GM21619 (cell line): Measurements from ENCODE around the gene OR2V1.
"Not testable (repeated sequence)": the region's sequence is repeated elsewhere in the genome, so short reads cannot be mapped to it uniquely, and the experiment has no call there.

ENCODE experiments used
- ATAC-seq: cut with Tn5 transposase; IDR thresholded peaks from one replicate; pipeline ENCODE4 v1.9.1; 2021; ENCODE audit not compliant: unreplicated experiment

The OR2V1 gene

GRCh38 chr5:181105391-181106025 is 25.5 kb downstream of the OR2V1 start:
- no peak for ATAC-seq

DNA sequence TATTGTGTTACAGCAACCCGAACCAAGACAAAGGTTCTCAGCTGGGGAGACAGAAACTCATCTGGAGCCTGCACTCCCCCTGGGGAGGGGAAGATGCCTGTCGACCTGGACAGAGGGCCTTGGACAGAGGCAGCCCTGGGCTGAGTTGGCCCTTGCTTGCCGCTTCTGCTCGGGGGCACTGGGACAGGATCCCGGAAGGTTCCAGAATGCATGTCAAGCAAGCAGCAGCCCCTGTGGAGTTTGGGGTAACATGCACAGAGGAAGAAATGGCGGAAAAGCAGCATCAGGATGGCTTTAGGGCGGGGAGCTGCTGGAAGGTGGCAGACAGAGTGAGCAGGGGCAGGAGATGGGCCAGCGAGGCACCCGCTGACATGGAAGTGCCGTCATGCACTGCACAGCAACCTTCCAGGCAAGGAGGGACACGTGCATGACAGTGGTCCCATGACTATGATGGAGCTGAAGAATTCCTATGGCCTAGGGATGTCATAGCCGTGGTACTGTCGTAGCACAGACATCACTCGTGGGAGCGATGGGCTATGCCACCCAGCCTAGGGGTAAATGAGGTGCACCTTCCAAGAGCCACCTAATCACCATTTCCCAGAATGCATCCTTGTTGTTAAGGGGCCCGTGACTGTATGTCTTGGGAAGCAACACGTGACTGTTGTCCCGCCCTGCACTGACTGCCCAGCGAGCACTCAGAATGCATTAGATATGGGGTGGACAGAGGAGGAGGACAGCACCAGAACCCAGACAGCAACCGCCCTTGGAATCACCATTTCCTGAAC is 26.2 kb downstream of the OR2V1 start:
- ATAC-seq, result not testable (repeated sequence)

- ATAC-seq, result not testable (repeated sequence)
Observed at GRCh38 chr5:181104259-181104568, 26.8 kb downstream of the OR2V1 start.

DNA sequence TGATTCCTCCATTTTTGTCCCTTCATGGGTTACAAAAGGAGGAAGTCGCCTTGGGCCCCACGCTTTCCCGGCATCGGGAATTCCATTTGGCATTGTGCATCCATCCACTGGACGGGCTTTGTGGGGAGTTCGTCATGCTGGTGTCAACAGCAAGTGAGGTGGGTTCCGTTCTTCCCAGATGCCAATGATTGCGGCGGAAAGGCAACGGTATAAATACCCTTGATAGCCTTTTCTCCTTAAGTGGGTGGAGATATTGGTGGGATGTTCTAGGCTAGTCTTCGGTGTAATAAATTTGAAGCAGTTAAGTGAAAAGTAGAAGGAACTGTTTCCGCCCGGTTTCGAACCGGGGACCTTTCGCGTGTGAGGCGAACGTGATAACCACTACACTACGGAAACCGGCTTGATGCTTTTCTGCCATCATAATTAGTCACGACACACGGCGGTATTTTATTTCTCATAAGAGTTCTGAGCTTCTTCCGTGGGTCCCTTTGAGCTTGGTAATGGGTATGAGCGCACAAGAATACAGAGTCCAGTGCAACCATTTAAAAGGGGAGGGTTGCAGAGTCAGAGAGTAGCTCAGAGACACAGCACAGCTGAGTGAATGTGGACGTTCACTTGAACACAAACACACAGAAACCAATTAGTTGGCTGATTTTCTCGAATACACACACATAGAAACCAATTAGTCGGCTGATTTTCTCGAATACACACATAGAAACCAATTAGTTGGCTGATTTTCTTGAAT is 28.9 kb downstream of the OR2V1 start:
- not testable (repeated sequence) for ATAC-seq

GRCh38 chr5:181101030-181101641 is 29.8 kb downstream of the OR2V1 start:
- ATAC-seq, result not testable (repeated sequence)

- ATAC-seq, result no peak
Observed at GRCh38 chr5:181100121-181100875, 30.7 kb downstream of the OR2V1 start.

- ATAC-seq, result no peak
Observed at GRCh38 chr5:181099602-181100086, 31.3 kb downstream of the OR2V1 start.

GRCh38 chr5:181098762-181099601 is 32.0 kb downstream of the OR2V1 start:
- no peak for ATAC-seq

DNA sequence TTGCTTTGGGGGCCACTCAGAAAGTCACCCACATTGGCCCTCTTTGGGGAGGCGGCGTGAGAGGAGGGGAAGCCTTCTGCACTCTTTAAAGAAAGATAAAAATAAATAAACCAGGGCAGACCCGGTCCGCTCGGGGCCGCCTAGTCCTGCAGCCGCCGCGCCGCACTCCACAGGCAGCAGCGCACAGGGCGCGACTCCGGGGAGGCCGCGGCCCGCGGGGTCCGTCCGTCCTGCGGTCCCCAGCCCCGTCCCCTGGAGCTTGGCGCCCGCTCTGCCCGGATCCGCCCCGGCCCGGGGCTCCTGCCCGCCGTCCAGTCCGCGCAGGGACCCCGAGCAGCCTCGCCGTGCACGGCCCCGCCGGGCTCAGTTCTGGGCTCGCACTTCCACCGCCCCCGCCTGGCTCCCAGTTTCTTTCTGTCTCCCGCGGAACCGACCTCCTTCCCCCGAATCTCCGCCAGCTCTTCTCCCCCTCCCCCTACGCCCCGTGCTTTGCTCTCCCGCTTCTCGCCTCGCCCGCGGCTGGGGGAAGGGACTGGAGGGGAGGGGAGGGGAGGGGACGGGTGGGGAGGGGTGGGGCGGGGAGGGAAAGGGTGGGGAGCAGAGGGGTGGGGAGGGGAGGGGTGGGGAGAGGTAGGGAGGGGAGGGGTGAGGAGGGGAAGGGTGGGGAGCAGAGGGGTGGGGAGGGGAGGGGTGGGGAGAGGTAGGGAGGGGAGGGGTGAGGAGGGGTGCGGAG is 33.0 kb downstream of the OR2V1 start:
- not testable (repeated sequence) for ATAC-seq

DNA sequence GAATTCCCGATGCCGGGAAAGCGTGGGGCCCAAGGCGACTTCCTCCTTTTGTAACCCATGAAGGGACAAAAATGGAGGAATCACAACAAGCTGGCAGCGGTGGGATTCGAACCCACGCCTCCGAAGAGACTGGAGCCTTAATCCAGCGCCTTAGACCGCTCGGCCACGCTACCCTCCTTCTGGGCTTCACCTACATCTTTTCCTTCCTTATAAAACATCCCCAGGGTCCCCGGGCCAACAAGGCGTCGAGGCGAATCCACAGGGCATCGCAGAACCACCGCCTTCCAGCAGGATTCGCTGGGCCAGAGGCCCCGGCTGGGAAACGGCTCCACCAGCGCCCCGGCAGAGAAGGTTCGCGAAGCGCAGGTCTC is 33.6 kb downstream of the OR2V1 start:
- not testable (repeated sequence) for ATAC-seq

DNA sequence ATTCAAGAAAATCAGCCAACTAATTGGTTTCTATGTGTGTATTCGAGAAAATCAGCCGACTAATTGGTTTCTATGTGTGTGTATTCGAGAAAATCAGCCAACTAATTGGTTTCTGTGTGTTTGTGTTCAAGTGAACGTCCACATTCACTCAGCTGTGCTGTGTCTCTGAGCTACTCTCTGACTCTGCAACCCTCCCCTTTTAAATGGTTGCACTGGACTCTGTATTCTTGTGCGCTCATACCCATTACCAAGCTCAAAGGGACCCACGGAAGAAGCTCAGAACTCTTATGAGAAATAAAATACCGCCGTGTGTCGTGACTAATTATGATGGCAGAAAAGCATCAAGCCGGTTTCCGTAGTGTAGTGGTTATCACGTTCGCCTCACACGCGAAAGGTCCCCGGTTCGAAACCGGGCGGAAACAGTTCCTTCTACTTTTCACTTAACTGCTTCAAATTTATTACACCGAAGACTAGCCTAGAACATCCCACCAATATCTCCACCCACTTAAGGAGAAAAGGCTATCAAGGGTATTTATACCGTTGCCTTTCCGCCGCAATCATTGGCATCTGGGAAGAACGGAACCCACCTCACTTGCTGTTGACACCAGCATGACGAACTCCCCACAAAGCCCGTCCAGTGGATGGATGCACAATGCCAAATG is 34.1 kb downstream of the OR2V1 start:
- not testable (repeated sequence) for ATAC-seq

GRCh38 chr5:181095162-181095561 is 35.8 kb downstream of the OR2V1 start:
- ATAC-seq, result not testable (repeated sequence)

DNA sequence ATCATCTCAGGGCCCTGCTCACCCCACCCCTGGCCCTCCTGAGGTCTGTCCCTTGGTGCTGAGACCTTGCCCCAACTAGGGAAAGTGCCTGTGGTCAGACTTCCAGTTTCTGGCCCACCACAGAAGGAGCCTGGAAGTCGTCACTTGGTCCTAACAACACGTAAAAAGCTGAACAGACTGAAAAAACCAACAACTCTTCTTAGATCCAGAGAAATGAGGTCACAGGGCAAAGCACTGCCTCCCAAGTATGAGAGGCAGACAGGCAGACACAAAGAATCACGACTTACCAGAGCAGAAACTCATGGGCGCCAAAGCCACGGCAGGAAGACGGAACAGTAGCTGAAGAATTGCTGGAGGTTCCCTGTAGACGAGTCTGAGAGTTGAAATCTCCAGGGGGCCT is 38.5 kb downstream of the OR2V1 start:
- no peak for ATAC-seq

- ATAC-seq, result no peak
Observed at GRCh38 chr5:181088289-181088688, 42.7 kb downstream of the OR2V1 start.

DNA sequence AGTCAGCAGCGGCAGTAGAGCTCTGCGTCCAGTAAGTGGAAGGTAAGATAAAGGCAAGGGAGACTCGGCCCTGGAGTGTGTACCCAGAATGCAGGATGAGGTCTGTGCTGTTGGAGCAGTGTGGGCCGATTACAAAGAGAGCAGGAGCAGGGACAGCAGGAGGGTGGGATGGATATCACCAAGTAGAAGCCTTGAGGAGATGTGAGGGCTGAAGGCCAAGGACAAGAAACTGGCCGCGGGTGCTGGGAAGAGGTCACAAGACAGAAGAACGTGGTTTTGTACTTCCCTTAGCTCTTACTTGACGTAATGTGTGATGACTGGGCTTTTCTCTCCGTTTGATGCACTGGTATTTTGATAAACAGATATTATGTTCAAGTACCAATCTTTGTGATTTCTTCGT is 43.7 kb downstream of the OR2V1 start:
- ATAC-seq, result no peak

DNA sequence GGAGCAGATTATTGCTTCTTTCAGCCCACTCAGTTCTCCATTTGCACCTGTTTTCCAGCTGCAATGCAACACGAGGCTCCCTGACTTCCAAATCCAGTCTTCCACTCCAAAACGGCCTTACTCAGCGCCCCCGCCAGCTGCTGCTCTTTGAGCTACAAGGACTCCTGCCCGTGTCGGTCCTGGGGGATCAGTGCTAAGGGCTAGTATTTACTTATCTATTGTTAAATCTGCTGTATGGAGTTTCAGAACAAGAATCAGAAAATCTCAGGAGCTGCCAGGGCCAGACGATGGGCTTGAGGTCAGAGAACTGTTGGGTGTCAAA is 44.1 kb downstream of the OR2V1 start:
- ATAC-seq, result no peak

DNA sequence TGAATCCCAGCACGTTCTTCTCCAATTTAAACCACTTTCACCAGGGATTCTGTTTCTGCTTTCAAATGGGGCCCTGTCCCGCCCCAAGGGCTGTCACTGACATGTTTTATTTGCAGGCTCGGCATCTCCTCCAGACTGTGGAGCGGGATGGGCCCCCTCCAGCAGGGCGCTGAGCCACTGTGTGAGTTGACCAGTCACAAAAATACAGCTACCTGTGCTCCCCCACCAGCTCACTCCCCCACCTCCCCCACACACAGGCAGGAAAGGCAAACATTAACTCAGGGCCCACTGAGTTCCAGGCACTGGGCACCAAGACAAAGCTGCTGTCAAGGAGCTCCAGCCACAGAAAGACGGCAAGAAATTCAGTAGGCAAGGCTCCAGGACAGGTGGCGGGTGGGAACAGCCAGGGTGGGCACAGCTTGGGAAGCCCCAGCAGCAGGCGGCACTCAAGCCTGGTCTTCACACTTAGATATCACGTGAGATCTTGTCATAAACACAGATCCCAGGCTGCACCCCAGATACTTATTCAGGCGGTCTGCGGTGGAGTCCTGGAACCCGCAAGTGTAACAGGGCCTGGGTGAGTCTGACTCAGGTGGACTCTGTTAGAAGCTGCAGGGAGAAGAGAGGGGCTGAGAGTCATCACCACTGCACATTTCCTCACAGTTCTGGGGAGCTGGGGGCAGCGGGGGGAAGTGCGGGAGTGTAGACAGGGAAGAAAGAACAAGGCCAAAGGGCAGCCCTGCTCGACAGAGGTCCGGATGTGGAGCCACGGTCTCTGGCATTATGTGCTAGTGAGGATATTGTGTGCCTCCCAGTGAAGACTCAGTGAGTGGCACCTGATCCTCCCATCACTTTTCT is 44.7 kb downstream of the OR2V1 start:
- no peak for ATAC-seq
